COLO668 (cell line): Measurements from ENCODE around the gene PIGC.

Source experiments
- DNase-seq: peaks from one replicate; lab custom pipeline; 2025; ENCODE audit not compliant: unreplicated experiment; lab: John Stamatoyannopoulos, UW

PIGC gene

DNA sequence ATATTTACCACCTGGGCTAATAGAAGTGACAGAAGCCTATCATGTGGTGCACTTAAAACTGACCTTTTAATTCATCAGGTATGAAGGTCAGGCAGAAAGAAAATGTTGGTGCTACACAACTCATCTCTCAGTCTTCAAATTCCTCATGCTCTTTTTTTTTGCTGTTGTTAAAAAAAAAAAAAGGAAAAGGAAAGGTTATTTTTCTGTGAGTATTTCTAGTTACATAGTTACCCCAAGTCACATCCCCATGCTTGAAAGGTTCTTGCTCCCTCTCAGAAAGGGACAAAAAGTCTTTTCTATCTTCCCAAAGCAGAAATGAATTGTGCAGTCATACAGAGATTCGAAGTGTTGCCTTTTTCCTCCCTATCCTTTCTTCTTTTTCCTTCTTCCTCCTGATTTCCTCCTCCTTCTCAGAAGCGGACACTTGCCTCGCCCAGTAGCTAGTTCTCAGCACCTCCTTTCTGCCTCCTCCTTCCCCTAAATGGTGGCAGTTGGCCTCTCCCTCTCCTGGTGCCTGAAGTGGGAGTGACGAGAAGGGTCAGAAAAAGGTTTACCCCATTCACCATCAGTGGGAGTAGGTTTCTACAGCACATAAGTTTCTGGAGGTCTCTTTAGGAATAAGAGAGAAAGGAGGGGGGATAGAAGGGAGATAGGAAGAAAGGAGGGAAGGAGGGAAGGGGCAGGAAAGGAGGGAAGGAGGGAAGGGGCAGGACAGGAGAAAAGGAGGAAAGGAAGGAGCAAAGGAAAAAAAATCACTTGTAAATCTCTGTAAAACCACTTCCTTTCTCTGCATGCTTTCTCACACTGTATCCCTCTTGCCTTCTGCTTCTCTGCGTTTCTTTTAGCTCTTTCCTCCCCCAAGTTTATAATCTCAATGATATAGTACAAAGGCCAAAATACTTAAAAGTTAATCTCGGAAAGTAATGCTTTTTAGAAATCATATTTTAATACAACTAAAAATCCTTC is 43.8 kb downstream of the PIGC start:
- no peak for DNase-seq

DNA sequence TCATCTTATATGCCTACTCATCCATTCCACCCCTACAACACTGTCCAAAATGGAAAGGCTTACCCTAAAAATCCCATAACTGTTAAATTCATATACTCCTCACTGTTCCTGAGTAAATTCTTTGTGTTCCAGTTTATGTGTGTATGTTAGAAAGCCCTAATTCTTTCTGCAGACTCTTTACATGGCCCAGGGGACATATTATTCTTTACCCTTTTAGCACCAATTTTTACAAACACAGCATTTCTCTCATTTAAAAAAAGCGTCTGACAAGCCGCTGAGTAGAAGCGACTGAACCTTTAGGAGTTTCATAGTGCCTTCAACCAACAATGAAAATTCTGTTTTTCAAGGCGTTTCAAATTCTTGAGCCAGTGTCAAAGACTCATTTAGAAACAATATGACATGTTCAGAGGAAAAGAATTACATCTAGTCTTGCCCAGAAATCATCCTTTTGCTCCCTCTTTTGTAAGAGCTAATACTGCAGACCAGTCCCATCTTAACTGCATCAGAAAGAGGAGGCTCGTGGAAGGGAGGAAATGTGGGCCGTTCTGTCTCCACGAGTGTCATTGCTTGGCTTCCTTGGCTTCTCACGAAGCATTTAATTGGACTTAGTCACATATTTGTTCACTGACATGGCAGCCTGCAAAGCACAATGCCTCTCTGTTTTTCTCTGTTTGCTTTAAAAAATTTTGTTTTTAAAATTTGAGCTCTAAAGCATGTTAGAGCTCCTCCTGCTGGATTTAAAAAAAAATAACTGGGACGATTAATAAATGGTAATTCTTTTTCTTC is 44.7 kb downstream of the PIGC start:
- DNase-seq, result no peak

DNA sequence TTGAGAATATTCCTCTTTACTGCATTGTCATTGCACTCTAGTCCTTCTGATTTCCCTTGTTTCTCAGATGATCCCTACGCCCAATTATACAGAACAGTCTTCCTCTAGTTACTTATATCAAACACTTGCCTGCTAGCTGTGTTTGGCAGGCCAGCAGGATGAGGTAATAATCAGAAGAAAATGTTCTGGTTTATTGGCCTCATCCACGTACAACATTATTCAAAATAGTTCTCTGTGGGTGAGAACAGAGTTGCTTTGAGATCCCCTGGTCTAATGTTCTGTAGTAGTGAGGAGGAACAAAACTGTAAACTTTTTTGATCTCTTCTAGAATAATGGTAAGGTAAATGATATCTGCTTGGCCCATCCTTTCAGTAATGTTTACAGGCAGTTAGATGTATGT is 45.7 kb downstream of the PIGC start:
- DNase-seq, result no peak

DNA sequence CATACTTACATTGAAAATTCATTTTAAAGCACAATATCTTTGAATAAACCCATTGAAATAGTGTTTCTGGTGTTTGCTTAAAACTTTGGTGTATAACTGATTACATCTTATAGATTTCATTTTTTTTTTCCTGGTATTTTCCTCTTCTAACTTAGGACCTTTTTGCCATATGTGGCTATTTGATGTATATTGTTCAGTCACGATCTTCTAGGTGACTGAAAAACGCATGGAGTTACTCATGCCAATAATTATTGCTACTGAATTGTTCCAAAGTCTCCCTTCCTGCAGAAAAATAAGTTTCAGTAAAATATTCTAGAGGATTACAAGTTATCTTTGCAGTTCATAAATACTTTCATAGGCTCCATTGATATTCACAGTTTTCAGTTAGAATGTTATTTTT is 46.2 kb downstream of the PIGC start:
- DNase-seq, result no peak

DNA sequence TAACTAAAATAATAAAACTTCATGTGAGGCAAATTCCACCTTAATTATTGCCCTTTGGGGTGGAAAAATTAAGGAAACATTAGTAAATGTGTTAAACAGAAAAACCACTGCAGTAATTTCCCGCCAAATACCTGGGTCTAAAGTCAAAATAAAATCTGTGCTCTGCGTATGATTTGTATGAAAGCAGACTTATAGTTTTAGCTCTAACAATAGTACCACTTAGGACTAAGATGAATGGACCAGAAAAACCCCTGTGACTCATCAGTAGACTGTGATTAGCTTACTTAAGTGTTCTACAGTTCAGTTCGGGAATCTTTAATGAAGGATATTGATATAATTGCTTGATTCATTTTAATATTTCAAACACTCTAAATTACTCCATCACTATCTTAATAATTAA is 46.6 kb downstream of the PIGC start:
- no peak for DNase-seq

DNA sequence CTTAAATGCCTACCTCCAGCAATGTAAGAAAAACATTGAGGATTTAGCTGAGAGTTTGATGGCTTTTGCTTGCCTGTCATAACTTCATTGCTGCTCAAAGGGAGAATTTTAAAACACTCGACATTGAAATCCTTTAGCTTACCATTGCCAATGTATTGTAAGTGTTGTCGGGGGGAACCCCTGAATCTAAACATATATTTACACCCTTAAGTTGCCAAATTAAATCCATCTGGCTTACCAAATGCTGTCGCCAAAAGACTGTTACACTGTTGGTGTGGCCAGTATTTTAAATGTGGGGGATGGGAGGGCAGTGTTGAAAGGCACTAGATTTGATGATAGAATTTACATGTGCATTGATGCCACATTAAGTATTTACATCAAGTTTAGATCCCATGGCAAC is 48.3 kb downstream of the PIGC start:
- DNase-seq, result no peak

DNA sequence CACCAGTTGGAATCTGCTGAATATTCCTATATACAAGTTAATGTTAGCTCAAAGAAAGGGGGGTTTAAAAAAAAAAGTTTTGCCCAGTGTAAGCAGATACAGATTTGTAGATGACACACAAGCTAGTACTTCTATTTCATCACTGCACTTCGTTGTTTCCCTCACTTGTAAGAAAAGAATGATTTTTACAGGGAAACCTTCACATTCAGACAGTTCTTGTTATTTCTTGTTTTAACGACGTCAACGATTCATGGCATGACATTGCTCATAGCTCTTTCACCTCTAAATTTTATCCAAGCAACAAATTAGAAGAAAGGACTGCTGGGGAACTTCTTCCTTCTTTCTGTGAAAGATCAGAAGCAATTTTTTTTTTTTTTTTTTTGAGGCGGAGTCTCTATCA is 49.1 kb downstream of the PIGC start:
- DNase-seq, result no peak

DNA sequence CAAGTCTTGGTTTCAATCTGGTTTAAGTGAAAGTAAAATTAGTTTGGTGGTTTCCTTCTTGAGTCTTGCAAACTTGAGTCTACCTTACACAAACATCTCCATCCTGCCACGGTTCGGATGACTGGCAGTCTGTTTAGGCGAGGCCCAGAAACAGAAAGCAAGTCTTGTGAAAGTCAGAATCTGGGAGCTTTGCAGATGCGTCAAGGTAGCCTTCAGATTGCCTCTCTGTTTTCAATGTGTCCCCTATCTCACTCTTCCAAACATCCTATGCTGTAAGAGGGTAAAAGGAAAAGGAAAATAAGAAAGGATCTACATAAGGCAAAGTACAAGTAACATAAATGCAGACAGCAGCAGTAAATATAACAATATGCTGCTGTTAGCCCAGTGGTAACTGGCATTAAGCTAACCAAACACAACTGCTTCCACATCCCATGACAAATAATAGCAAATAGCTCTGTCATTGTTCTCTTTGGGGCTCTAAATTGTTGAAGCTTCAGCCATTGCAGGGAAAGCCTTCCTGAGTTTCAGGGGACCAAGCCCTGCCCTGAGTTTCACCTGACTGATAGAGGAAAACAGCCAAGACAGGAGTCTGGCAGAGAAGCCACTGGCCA is 49.6 kb downstream of the PIGC start:
- no peak for DNase-seq

DNA sequence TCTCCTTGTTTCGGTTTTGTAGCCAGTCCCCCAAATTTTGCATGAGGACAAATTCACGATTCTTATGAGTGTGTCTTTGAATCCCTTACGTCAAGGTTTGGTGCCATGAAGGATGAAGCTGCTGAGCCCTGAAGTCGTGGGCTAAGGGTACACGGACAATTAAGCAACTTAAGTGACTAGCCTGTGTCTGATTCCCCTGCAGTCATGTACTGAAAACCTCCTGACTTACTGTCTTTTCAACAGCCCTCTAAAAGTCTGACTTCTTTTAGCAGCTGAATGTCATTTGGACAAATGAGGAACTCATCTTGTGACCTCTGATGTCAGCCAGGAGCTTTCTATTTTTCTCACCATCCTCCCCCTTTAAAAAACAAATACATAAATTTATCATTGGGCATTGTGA is 50.5 kb downstream of the PIGC start:
- no peak for DNase-seq

DNA sequence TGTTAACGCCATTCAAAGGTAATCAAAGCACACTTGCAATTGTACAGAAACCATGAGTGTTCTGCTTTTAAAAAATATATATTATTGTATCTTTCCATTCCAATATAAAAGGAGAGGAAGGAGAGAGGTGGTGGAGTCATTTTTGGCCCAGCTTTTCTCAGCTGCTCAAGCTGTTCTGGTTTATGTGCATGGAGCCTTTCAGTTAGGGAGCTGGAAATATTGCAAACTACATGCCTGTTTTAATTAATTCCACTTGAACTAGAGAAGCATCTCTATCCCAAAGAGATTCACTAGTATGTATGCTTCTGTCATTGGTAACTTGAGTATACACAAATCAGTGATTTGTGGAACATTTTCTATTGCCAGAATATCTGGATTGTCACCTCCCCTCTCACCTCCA is 51.9 kb downstream of the PIGC start:
- no peak for DNase-seq
